ENCODE measurements around the gene TIMP1. TPM values are rescaled to one million over a fixed set of nuclear protein-coding genes. Genes with fewer than 3 reads are reported as not detected.

TIMP1 gene
- total RNA-seq (10 to 100 TPM; 31.3 to 37.4 TPM), polyA plus RNA-seq (10 to 100 TPM; 49.9 to 75.5 (median 59.6) TPM), total RNA-seq (0.26 to 17.5 (median 5.8) reads per million in 6 experiments)

DNA sequence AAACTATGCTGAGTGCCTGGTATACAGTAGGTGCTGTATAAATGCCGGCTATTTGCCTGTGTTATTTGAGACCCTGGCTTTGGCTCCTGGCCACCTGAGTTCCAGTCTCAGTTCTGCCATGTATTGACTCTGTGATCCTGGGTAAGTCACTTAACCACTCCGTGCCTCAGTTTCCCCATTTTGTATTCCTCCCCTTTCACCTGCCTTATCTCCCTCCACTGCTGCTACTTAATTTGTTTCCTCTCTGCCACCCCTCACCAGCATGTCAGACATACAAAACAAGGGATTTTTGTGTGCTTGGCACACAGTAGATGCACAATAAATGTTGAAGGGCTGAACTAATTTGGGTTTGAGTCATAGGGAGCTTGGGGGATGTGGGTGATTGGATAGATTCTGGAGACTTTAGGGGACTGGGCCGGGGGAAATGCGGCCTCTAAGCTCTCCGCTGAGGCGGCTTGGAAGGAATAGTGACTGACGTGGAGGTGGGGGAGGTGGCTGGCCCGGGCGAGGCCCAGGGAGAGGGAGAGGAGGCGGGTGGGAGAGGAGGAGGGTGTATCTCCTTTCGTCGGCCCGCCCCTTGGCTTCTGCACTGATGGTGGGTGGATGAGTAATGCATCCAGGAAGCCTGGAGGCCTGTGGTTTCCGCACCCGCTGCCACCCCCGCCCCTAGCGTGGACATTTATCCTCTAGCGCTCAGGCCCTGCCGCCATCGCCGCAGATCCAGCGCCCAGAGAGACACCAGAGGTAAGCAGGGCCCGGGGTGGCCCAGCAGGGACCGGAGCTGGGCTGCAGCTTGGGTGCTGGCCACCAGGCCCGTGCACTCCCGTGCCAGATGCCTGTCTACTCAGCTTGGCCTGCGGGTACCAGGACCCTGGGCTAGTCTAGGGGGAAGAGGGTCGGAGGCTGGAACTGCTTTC is at the start of gene TIMP1:
Gene TIMP1, plus strand, starts transcription at position 706 of the 917 bp plus-strand sequence. CDS start 980 bp downstream, outside the sequence.
- peaks cover 0 to 8% (median 0%) of the 10 kb centered on the region in 3 donors for H3K36me3 Mint-ChIP-seq
- DNase-seq, result peak; percentile 31 to 84 (median 54)
- peaks cover 15 to 30% (median 25%) of the 10 kb centered on the region in 4 donors for H3K4me1 Mint-ChIP-seq
- POLR2A ChIA-PET, result interaction anchor here (0.6 to 1.5 kb wide), 6 partner anchors 9 to 882 kb away, joined by 4 to 13 read pairs (median 6); no protein-coding TSS in a partner anchor
- peak within 1 kb of the TSS; percentile 55 to 94 (median 86) for H3K27ac Mint-ChIP-seq
- H3K4me3 Mint-ChIP-seq, result peak within 1 kb of the TSS; percentile 52 to 88 (median 79)
- peaks cover 0 to 2% (median 0%) of the 10 kb centered on the region in 9 donors for H3K9me3 Mint-ChIP-seq
- ATAC-seq, result peak; percentile 94 to 96
- H3K27me3 Mint-ChIP-seq, result peaks cover 0 to 3% (median 0%) of the 10 kb centered on the region in 5 donors

DNA sequence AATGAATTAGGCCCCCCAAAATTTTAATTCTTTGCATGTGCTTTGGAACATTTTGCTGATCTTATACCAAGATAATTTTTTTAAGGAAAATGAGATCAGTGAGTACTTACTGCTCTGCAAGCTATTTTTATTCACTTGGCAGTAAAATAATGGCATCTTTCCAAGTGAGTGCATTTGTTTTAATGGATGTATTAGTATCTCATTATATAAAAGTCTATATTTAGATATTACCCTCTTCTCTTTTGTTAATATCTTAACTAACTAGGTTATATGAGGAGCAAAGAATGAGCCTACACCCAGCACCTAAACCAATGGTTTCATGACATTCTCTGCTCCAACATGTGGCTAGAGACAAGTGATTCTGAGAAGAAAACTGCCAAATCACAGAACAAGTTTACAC is 42.4 kb upstream of the TIMP1 start:
- Mint-ChIP-seq H3K9me3 (no peaks in the 10 kb centered on the region), H3K36me3 (no peaks in the 10 kb centered on the region)

DNA sequence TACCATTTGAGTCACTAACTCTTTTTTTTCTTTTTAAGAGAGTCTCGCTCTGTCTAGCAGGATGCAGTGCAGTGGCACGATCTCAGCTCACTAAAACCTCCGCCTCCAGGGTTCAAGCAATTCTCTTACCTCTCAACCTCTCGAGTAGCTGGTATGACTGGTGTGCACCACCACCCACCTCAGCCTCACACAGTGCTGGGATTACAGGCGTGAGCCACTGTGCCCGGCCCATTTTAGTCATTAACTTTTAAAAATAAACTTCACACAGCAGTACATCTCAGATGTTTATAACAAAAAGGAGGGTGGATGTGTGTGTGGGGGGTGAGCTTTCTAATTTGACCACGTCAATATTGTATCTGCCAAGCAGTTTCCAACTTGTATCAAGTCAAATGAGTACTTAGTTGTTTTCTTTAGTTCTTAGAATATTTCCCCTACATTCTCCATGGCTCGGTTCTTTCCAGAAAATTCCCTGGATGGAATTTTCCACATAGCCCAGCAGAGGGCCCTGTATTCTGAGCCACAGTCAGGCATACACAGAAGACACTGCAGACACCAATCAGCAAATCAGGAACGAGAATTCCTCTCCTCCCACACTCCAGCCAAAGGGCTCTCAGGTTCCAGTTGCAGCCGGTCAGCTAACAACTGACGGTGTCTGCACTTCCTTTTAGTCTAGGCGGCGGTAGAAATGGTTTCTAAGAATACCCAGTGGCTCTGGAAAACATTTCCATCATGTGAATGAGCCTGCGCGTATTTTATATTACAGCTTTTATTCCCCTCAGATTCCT is 41.3 kb upstream of the TIMP1 start:
- H3K9me3 Mint-ChIP-seq, result no peaks in the 10 kb centered on the region
- H3K27ac Mint-ChIP-seq, result no peak overlapping the region
- no peaks in the 10 kb centered on the region for H3K4me1 Mint-ChIP-seq
- POLR2A ChIA-PET, result no interaction called here
- ATAC-seq (no peak), DNase-seq (no peak)
- no peak overlapping the region for H3K4me3 Mint-ChIP-seq
- no peaks in the 10 kb centered on the region for H3K36me3 Mint-ChIP-seq
- H3K27me3 Mint-ChIP-seq, result no peaks in the 10 kb centered on the region

More for the DNA sequence above, 42.4 kb upstream of the TIMP1 start:
- no peak for ATAC-seq
- Mint-ChIP-seq H3K4me3 (no peak overlapping the region), H3K27me3 (no peaks in the 10 kb centered on the region), H3K27ac (no peak overlapping the region), H3K4me1 (no peaks in the 10 kb centered on the region)
- POLR2A ChIA-PET, result no interaction called here
- no peak for DNase-seq

DNA sequence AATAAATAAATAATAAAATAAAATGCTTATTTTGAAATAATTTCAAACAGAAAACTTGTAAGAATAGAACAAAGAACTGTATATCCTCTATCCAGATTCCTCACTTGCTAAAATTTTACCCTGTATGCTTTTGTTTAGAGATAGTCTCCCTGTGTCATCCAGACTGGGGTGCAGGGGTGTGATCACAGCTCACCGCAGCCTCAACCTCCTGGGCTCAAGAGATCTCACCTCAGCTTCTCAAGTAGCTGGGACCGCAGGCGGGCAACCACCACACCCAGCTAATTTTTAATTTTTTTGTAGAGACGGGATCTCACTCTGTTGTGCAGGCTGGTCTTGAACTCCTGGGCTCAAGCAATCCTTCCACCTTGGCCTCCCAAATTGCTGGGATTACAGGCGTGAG is 38.7 kb upstream of the TIMP1 start:
- Mint-ChIP-seq H3K36me3 (no peaks in the 10 kb centered on the region), H3K9me3 (no peaks in the 10 kb centered on the region), H3K27me3 (no peaks in the 10 kb centered on the region), H3K27ac (no peak overlapping the region), H3K4me3 (no peak overlapping the region), H3K4me1 (no peaks in the 10 kb centered on the region)
- no peak for ATAC-seq
- POLR2A ChIA-PET, result interaction anchor here (0.6 kb wide), 1 partner anchor 15 kb away, joined by 4 read pairs; no protein-coding TSS in a partner anchor
- DNase-seq, result no peak

DNA sequence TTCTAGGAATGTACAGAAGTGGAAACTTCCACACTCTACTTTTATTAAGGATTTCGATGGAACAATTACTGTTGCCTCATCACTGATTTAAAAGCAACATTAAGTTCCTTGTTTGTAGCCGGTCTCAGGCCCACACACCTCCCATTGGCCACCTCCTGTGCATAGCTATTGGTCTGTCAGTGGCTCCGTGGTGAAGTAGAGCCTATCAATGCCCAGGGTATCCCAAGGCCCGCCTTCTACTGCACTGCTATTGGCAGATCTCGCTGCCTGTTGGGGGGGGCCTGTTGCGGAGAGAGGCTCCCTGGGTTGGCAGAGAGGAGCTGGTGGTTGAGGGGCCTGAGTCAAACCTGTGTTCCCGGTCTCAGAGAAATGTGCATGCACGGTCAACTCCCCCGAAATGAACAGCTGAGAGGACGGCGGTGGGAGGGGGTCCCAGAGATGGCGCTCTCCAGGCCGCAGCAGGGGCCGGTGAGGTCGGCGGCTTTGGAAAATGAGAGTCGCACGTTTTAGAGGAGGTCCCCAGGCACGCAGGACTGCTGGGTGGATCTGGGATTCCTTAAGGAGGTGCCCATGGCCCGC is 26.1 kb upstream of the TIMP1 start:
- POLR2A ChIA-PET, result interaction anchor here (0.6 to 1.8 kb wide), 15 partner anchors 9 to 365 kb away, joined by 3 to 8 read pairs (median 3); partner anchors contain the start of genes CDK16, CFP and ELK1
- no peaks in the 10 kb centered on the region for H3K27me3 Mint-ChIP-seq
- H3K4me1 Mint-ChIP-seq, result peaks cover 7 to 24% (median 23%) of the 10 kb centered on the region in 4 donors
- H3K9me3 Mint-ChIP-seq, result no peaks in the 10 kb centered on the region
- peak; percentile 58 to 93 (median 82) for DNase-seq
- H3K27ac Mint-ChIP-seq, result peak overlapping the region; percentile 91 to 99 (median 97)
- ATAC-seq, result peak; percentile 88
- H3K36me3 Mint-ChIP-seq, result no peaks in the 10 kb centered on the region
- H3K4me3 Mint-ChIP-seq, result peak overlapping the region; percentile 89 to 97 (median 93)

DNA sequence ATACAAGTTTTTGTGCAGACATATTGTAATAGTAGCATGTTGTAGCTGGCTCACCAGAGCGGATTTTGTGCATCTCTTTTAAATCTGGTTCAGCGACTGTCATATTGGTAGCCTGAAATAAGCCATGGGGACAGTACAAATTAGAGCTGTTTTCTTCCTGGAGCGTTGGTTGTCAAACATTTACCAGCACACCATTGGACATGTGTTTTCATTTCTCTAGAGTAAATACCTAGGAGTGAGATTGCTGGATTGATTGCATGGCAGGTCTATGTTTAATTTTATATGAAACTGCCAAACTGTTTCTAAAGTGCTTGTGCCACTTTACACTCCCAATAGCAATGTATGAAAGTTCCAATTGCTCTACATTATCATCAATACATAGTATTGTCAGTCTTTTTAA is 23.8 kb upstream of the TIMP1 start:
- H3K36me3 Mint-ChIP-seq, result peaks cover 2 to 7% (median 3%) of the 10 kb centered on the region in 3 donors
- POLR2A ChIA-PET, result interaction anchor here (0.7 kb wide), 1 partner anchor 15 kb away, joined by 4 read pairs; no protein-coding TSS in a partner anchor
- H3K27me3 Mint-ChIP-seq, result no peaks in the 10 kb centered on the region
- ATAC-seq, result no peak
- no peak overlapping the region for H3K4me3 Mint-ChIP-seq
- peaks cover 0 to 4% (median 0%) of the 10 kb centered on the region in 9 donors for H3K9me3 Mint-ChIP-seq
- H3K27ac Mint-ChIP-seq, result peak overlapping the region in 1 of 10 donors; percentile 46
- peaks cover 12 to 40% (median 36%) of the 10 kb centered on the region in 4 donors for H3K4me1 Mint-ChIP-seq
- DNase-seq, result no peak

DNA sequence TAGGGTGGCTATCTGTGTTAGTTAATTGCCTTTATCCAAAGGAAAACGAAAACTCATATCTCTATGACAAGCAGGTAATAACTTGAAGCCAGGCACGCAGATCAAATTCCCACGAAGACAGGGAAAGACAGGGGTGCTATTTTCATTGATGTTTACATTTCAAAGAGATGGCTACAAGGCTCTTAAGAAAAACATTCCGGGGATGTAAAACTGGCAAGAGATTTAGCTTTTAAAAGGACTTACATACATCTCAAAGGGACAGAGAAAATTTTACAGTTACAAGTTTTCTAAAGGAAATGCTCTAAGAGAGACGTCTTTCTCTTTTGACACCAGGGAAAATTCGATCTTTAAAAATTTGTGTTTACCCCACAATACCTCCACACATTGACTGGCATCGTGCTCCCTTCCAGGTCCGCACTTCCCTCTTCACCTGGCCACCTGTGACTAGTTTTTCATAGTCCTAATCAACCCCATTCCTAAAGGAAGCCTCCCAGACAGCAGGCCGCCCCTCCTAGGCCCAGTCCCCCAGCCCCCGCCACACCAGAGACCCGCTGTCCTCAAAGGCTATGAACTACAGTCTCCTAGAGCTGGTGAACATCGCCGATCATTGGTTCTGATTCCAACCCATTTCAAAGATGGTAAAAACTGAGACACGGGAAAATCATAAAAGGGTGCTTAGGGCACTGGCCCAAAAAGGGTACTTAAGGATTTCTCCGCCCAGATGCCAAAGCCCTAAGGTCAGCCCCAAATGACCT is 21.9 kb upstream of the TIMP1 start:
- H3K9me3 Mint-ChIP-seq, result peaks cover 0 to 4% (median 0%) of the 10 kb centered on the region in 9 donors
- POLR2A ChIA-PET, result interaction anchor here (0.7 to 2.0 kb wide), 6 partner anchors 9 to 415 kb away, joined by 3 to 7 read pairs (median 4); partner anchors contain the start of genes ELK1, RBM10 and USP11
- H3K27me3 Mint-ChIP-seq, result no peaks in the 10 kb centered on the region
- peak overlapping the region; percentile 96 to 99 (median 98) for H3K27ac Mint-ChIP-seq
- H3K36me3 Mint-ChIP-seq, result peaks cover 7 to 25% (median 8%) of the 10 kb centered on the region in 3 donors
- ATAC-seq (no peak), DNase-seq (no peak)
- H3K4me1 Mint-ChIP-seq, result peaks cover 18 to 55% (median 45%) of the 10 kb centered on the region in 4 donors
- H3K4me3 Mint-ChIP-seq, result peak overlapping the region; percentile 84 to 98 (median 94)

DNA sequence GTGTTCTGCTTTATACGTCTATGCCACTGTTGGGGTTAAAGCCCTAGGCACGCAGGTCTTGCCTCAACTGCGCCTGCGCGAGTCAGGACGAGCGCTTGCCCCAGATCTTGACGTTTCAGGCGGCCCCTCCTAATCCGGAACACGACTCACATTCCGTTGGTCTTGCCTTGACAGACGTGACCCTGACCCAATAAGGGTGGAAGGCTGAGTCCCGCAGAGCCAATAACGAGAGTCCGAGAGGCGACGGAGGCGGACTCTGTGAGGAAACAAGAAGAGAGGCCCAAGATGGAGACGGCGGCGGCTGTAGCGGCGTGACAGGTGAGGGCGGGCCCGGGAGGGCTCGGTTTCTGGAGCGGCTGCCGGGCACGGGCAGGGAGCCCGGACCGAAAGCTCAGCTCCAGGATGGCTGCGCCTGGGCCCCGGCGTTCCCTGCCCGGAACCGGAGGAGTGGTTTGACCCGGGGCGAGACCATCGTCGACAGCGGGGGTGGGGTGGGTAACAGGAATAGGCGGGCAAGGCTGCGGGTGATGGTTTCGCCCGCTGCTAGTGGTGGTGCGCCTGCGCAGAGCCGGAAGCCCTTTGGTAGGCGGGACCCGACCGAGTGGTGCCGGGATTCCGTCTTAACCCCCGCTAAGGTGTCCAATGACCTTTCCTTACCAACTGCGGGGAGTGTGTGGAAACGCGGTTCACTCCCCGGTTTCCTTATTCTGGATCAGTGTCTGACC is 21.1 kb upstream of the TIMP1 start, which contains the start of gene ARAF:
Gene ARAF, plus strand, starts transcription at position 272 of the 725 bp plus-strand sequence. CDS start 1,763 bp downstream, outside the sequence.
- peak; percentile 81 to 99 (median 95) for DNase-seq
- Mint-ChIP-seq H3K27me3 (no peaks in the 10 kb centered on the region), H3K9me3 (peaks cover 0 to 4% (median 0%) of the 10 kb centered on the region in 9 donors), H3K4me1 (peaks cover 16 to 53% (median 41%) of the 10 kb centered on the region in 4 donors), H3K4me3 (peak within 1 kb of the TSS; percentile 84 to 98 (median 94)), H3K27ac (peak within 1 kb of the TSS; percentile 96 to 99 (median 98)), H3K36me3 (peaks cover 7 to 26% (median 8%) of the 10 kb centered on the region in 3 donors)
- ATAC-seq, result peak; percentile 89
- POLR2A ChIA-PET, result interaction anchor here (0.7 to 2.0 kb wide), 6 partner anchors 10 to 416 kb away, joined by 3 to 7 read pairs (median 4); partner anchors contain the start of genes ELK1, RBM10 and USP11

DNA sequence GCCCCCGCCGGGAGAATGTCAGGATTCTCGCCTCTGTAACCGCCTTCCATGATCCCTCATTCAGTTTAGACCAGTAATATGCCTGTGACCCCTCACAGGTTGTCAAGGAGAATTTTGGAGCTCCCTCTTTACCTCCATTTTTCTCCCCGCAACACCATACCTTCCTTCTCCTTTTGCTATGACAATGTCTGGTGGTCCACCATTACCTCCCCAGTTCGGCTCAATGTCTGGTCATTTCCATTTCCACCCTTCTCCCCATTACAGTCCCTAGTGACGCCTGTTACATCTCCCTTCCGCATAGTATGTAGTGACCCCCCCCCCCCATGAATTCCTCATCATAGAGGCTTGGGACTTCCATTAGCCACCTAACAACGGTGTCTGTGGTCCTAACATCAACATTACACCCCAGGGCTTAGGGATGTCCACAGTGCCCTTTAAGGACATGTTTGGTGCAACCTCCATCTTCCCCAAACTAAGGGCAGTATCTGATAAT is 20.5 kb upstream of the TIMP1 start:
- peak overlapping the region; percentile 31 to 99 (median 98) for H3K27ac Mint-ChIP-seq

DNA sequence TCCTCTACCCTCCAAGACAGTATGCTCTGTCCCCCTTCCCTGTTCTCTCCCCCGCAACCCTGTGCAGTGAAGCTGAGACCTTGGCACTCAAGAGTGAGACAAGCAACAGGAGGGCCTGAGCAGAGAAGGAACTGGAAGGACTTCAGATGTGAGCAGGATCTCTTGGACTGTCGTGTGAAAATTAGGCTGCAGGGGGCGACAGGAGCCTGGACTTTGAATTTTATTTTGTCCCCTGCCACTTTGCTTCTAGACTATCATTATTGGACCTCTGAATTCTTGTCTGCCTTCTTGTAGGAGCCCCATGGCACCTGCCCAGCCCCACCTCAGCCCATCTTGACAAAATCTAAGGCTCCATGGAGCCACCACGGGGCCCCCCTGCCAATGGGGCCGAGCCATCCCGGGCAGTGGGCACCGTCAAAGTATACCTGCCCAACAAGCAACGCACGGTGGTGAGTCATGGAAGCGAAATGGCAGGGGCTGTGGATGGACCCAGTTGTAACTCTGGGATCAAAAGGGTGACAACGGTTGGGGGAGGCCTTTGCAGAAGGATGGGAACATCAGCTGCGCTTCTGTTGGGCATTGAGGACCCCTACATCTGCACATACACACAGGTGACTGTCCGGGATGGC is 19.5 kb upstream of the TIMP1 start:
- Mint-ChIP-seq H3K36me3 (peaks cover 7 to 41% (median 8%) of the 10 kb centered on the region in 3 donors), H3K4me1 (peaks cover 16 to 50% (median 38%) of the 10 kb centered on the region in 4 donors), H3K9me3 (peaks cover 0 to 4% (median 0%) of the 10 kb centered on the region in 9 donors), H3K27me3 (no peaks in the 10 kb centered on the region), H3K27ac (peak overlapping the region in 8 of 10 donors; percentile 31 to 87 (median 63)), H3K4me3 (peak overlapping the region; percentile 70 to 98 (median 77))
- no peak for ATAC-seq
- no peak for DNase-seq
- POLR2A ChIA-PET, result interaction anchor here (0.8 kb wide), 1 partner anchor 87 kb away, joined by 5 read pairs; no protein-coding TSS in a partner anchor

More for the DNA sequence above, 20.5 kb upstream of the TIMP1 start:
- Mint-ChIP-seq H3K27me3 (no peaks in the 10 kb centered on the region), H3K9me3 (peaks cover 0 to 4% (median 0%) of the 10 kb centered on the region in 9 donors), H3K4me3 (peak overlapping the region; percentile 84 to 98 (median 94)), H3K36me3 (peaks cover 7 to 32% (median 8%) of the 10 kb centered on the region in 3 donors), H3K4me1 (peaks cover 15 to 50% (median 38%) of the 10 kb centered on the region in 4 donors)
- POLR2A ChIA-PET, result interaction anchor here (0.7 to 2.0 kb wide), 6 partner anchors 13 to 344 kb away, joined by 3 to 11 read pairs (median 5); partner anchors contain the start of genes ELK1 and USP11
- no peak for ATAC-seq
- no peak for DNase-seq

All from naive thymus-derived CD8-positive, alpha-beta T cell (primary cell).